GM18868 (cell line): Measurements from ENCODE around the gene SPARC.
"Not testable (repeated sequence)": the region's sequence is repeated elsewhere in the genome, so short reads cannot be mapped to it uniquely, and the experiment has no call there.

ENCODE experiments used
- ATAC-seq: cut with Tn5 transposase; IDR thresholded peaks from one replicate; pipeline ENCODE4 v1.9.1; 2021; ENCODE audit warnings: mild to moderate bottlenecking, moderate library complexity; ENCODE audit not compliant: unreplicated experiment

The SPARC gene

GRCh38 chr5:151703227-151703626 lies 16.5 kb upstream of the SPARC start:
- peak; percentile 93 for ATAC-seq

DNA sequence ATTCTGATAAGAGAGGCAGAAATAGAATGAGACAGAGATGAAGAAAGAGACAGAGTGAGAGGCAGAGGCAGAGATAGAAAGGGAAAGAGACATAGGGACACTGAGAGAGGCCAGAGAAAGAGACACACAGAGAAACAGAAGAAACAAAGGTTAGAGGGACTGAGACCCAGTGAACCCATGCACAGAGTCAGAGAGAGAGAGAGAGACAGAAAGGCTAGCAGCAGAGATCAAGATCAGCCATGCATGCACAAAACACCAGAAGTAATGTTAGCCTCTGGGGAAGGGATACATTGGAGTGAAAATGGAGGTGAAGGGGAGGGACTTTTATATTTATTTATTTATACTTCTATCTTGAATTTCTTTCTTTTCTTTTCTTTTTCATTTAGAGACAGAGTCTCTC lies 14.1 kb upstream of the SPARC start:
- peak; percentile 42 for ATAC-seq

DNA sequence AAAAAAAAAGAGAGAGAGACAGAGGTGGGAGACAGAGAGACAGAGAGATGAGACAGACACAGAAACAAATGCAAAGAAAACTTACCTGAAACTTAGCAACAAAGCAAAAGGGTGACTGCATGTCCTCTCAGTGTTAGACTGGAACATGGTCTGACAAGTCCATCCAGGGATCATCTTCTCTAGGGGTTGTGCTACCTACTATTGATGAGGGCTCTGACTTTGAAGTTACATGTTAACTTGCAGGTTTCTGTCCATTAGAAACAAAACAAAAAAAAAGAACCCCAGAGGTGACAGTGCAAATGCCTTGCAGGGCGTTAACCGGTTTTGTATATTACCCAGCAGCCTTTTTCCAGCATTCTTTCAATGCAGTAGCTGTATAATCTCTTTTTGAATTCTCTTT lies 13.6 kb upstream of the SPARC start:
- no peak for ATAC-seq

DNA sequence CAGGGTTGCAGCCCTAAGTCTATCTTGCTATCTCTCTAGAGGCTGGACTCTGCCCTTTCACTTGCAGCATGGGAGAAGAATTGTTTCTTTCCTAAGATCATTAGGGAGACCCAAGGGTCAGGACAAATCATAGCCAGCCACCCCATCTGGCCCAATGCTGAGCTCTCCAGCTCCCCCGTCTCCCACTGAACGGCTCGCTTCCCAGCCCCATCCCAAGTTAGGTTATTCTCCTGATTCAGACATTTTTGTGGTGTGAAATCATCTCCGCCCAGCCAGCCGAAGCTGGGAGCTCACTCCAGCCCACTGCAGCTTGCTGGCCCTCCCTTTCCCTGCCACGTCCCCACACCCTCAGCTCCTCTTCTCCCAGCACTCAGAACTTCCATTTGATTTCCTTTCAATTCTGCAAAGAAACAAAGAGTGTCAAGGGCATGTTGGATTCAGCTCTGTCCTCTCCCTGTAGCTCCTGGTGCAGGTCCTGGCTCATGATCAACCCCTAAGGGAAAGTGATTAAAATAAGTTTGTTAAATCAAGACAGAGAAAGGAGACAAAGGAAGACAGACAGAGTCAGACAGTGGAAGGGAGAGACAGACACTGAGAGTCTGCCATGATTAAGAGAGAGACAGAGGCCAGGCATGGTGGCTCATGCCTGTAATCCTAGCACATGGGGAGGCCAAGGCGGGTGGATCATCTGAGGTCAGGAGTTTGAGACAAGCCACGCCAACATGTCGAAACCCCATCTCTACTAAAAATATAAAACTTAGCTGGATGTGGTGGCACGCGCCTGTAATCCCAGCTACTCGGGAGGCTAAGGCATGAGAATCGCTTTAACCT lies 12.6 kb upstream of the SPARC start:
- no peak for ATAC-seq

GRCh38 chr5:151698081-151698480 lies 11.4 kb upstream of the SPARC start:
- not testable (repeated sequence) for ATAC-seq

DNA sequence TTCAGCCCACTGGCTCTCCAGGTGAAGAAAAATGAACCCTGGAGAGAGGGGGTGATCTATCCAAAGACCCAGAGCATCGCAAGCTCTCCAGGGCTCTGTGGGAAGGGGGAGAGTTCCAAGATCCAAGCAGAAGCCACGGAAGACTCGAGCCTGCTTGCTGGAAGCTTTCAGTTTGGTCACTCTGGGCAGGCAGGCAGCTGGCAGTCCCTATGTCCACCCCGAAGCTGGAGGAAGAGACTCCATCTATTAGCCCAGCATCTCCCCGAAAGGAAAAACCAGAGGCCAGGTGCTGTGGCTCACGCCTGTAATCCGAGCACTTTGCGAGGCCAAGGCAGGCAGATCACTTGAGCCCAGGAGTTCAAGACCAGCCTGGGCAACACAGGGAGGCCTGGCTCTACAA lies 10.7 kb upstream of the SPARC start:
- no peak for ATAC-seq

DNA sequence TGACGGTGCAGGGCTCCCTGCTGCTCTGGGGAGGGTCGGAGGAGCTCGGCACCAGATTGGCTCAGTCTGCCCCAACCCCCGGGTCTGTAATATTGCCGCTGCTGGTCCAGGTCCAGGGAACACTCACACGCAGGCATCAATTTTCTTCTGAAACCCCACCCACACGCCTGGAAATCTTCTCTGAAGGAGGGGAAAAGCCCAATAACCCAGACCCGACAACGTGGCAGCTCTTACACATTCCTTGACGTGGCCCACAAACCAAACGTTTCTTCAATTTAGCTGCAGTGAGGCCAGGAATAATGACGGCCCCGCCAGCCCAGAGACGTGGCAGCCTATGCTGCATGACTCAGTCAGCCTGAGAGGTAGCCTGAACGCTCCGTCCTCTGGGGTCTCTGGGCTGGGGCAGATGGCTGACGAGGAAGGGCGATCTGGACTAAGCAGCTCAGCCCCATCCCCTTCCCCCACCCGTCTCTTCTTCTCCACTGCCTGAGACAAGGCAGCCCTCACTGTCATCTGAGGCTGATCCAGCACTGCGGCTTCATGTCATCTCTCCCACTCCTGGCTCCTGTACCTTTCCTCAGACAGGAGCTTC lies 9.9 kb upstream of the SPARC start:
- no peak for ATAC-seq

- ATAC-seq: no peak
Measured at GRCh38 chr5:151695464-151695863, 8.7 kb upstream of the SPARC start.

DNA sequence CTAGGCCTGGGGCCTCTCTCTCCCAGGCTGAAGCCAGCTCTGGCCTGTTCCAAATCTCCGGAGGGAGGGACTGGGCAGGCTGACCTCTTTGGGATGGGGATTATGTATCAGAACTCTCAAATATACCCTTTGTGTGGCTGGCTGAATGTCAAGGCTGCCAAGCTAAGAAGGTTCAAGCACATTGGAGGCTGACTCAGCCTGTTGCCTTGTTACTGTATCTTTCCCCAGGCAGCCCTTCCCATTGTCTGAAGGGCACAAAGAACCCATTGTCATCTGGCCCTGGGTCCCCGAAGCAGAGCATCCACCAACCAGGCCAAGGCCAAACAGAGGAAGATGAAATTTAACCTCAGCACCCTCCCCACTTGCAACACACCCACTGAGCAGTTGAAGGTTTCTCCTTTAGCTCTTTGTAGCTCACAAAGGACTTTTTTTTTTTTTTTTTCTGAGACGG lies 7.3 kb upstream of the SPARC start:
- no peak for ATAC-seq

DNA sequence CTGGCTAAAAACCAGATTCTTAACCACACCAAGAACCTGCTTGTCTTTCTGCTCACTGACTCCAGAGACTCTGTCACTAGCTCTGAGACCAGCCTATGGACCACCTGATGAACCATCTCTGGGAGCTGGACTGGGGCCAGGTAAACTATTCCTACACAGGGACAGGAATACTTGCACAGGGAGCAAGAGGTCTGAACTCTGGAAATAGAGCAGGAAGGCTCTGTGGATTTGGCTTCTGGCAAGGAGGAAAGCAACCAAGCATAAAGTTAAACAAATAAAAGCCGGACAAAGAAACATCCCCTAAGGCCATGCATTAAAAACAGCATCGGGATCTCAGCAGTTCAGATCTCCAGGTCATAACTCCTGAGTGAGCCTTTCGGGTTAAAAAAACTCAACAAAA lies 5.6 kb upstream of the SPARC start:
- ATAC-seq: no peak

DNA sequence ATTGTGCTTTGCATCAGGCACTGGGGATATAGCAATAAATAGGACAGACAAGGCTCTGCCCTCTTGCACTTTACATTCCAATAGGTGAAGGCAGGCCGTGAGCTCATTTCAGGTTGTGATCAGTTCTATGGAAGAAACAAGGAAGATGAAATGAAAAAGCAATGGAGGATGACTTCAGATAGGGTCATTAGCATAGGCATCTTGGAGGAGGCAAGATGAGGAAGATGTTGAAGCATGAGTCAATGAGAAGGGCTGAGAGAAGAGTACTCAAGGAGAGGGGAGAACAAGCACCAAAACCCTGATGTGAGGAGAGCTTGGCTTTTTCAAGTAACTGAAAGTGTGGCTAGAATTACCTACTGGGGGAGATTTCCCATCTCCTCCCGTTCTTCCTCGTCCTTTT lies 5.0 kb upstream of the SPARC start:
- ATAC-seq: no peak

- not testable (repeated sequence) for ATAC-seq
Measured at GRCh38 chr5:151689591-151689990, 2.9 kb upstream of the SPARC start.

GRCh38 chr5:151688436-151688835 lies 1.7 kb upstream of the SPARC start:
- no peak for ATAC-seq

DNA sequence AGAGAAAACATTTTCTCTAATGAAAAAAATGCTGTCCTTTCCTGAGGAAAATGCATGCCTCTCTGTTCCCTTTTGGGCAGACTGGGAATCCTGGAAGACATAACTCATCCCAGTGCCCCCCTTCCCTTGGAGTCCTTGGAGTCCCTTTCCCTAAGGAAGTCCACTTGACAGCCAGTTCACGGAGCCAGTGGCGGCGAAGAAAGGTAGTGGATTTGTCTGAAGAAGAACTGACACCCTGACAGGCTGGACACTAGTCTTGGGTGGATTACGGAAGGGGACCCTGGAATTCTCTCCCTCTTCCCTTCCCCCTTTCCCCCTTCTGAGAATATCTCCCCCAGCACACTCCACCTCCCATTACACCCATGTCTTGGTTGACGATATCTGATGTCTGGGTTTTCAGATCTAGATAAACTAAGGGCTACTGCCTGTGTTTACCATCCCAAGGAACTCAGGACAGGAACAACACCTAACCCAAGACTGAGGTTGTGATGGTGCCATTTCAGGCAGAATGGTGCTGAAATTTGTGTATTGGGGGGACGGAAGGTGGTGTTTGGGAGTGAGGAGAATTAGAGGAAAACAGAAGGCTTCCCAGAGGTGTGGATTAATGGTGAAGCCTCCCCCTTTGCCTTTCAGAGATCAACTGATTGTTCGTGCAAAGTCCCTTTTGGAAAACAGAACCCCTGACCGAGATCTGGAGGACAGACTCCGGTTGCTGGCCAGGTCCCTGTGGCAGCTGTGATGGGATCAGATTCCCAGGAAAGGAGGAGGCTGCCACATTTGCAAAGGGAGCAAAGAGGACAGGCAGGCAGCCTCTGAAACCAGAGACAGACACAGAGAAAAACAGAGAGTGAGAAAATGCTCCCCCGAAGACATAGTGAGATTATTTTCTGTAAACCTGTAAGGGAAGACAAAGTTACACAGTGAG lies 704 bp downstream of the SPARC start:
- ATAC-seq: no peak

GRCh38 chr5:151684690-151685361 lies 1.9 kb downstream of the SPARC start:
- ATAC-seq: no peak

DNA sequence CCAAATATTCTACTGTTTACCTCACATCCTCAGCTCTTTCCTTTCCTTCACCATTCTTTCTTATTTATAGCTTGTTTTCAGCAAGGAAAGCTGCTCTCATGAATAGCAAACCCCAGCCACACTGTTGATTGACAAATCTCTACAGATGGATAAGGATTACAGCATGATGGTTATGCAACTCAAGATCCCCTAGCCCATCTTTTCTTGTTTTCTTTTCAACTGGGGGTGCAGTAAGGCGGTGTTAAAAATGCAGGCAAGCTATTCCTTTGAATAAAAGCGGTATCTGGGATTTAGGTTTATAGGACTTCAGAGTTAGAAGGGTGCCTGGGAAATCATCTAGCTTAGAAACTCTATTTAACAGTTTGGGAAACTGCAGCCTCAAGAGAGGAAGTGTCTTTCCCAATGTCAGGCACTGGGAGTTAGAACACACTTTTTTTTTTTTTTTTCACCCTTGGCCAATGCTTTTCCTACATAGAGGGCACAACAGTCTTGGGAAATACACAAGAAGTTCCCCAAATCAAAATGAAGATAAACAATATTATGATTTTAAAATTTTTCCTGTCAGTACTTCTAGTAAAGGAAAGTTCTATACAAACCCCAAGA lies 2.6 kb downstream of the SPARC start:
- no peak for ATAC-seq

DNA sequence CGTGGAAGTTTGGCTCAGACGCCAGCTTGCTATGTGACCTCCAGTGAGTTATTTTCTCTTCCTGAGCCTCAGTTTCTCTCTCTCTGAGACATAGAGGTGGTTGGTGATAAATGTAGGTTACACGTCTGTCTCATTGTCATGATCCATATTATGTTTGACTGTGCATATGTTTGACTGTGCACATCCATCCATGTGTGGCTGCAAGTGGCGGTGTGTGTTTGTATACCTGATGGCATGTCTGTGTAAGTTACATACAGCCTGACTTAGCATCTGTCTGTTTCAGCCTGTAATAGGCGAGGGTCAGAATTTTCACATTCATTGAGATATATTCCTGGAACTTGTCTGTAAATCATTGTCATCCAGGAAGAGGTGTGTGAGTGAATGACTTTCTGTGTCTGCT lies 3.3 kb downstream of the SPARC start:
- no peak for ATAC-seq

DNA sequence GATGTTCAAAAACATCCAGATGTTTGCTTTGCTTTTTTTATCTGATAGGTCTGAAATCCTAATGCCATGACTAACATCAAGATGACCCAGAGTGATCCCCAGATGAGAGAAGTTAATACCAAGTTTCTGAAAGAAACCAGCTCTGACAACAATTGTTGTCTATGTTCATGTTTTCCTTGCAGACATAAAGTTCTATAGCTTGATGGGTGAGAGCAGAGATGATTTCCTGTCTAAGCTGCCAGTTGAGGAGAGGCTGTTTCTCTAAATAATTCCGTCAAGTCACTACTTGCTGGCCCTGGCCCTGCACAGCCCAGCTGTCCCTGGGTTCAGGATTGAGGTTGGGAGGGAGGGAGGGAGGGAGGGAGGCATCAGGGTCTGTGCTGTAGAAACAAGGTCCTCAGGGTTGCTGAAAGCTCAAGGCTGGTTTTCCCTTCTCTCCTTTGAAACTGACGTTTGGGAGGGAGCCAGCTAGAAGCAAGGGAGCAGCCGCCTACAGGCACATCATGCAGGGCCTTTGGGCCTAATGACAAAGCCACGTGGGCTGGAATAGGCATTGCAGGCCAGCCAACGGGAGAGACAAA lies 3.9 kb downstream of the SPARC start:
- no peak for ATAC-seq

DNA sequence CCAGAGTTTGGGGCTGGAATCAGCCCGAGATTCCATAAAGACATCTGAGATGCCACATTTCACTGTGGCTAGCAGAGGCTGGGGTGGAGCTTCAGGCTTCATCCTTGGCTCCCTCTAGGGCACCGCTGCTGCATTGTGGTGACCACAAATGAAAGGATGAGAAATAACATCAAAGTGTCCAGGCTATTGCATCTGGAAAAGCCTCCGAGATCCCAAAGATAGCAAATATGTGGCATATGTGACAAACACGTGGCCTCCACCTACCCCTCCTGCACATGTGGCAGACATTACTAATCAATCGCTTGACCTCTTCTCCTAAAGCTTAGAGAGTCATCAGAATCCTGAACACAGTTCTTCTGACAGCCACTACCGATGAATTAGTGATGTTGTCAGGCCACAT lies 4.5 kb downstream of the SPARC start:
- ATAC-seq: no peak

- ATAC-seq: no peak
Measured at GRCh38 chr5:151680944-151681427, 5.7 kb downstream of the SPARC start.
